Activated T-cell treated with anti-CD3 and anti-CD28 coated beads, Interleukin-2, amount 50 U/mL, for 4 hours (primary cell): ENCODE data around the gene TMEM143. TPM values are rescaled to one million over a fixed set of nuclear protein-coding genes. Genes with fewer than 3 reads are reported as not detected.
"Not testable (repeated sequence)": the region's sequence is repeated elsewhere in the genome, so short reads cannot be mapped to it uniquely, and the experiment has no call there.

Experiments used
- ATAC-seq, 2 donors: fragments of 200-7000 bp; cut with Tn5 transposase; one replicate each; pipeline ENCODE4 v1.10.0; 2021
- DNase-seq: peaks from one replicate; pipeline ENCODE4 v3.0.0-alpha.2; 2020
- H3K27me3 Mint-ChIP-seq: one replicate; pipeline ENCODE4 v1.8.0; 2021; ENCODE audit warnings: low read depth, mixed read lengths
- H3K36me3 Mint-ChIP-seq: one replicate; pipeline ENCODE4 v1.8.0; 2022; ENCODE audit warnings: mixed read lengths; ENCODE audit not compliant: insufficient read depth
- H3K4me1 Mint-ChIP-seq: one replicate; pipeline ENCODE4 v1.8.0; 2021; ENCODE audit warnings: low read depth, mixed read lengths
- H3K4me3 Mint-ChIP-seq: one replicate; pipeline ENCODE4 v1.8.0; 2021; ENCODE audit warnings: mild to moderate bottlenecking, moderate library complexity, mixed read lengths
- H3K9me3 Mint-ChIP-seq: one replicate; pipeline ENCODE4 v1.8.0; 2021; ENCODE audit warnings: mixed read lengths
- total RNA-seq, 3 donors: library from RNA; stranded (reverse); gene quantifications; one replicate each; pipeline ENCODE4 v1.2.1, GENCODE V29; 2021

TMEM143 gene
- total RNA-seq, 3 donors from 2014 or later = 5.2 to 6.4 (median 5.6) TPM

DNA sequence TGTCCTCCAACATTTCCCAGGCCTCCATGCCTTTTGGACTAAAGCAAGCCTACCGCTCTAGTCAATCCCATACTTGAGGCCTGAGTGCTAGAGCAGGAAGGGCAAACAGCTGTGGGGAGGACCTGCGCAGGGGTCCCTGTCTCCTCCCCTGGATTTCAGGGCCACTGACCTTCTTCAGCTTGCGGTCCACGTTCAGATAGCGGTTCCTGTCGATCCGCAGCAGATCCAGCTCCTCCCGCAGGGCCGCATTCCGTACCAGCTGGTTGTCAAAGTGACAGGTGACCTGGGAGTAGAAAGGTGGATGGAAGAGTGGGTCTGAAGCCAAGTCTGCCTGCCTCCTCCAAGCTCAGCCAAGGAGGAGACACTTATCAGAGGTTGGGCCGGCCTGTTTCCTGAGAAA is 52.4 kb downstream of the TMEM143 start:
- DNase-seq (no peak), ATAC-seq (no peak)
- Mint-ChIP-seq H3K4me3 (no peak overlapping the region), H3K4me1 (no peaks in the 10 kb centered on the region), H3K36me3 (no peaks in the 10 kb centered on the region), H3K9me3 (no peaks in the 10 kb centered on the region), H3K27me3 (peaks cover 1% of the 10 kb centered on the region)

GRCh38 chr19:48310227-48310626 is 53.5 kb downstream of the TMEM143 start:
- DNase-seq (no peak), ATAC-seq (no peak)
- H3K4me1 Mint-ChIP-seq = no peaks in the 10 kb centered on the region
- no peak overlapping the region for H3K4me3 Mint-ChIP-seq
- H3K9me3 Mint-ChIP-seq = no peaks in the 10 kb centered on the region
- H3K27me3 Mint-ChIP-seq = peaks cover 1% of the 10 kb centered on the region
- no peaks in the 10 kb centered on the region for H3K36me3 Mint-ChIP-seq

- not testable (repeated sequence) for DNase-seq, H3K9me3 Mint-ChIP-seq, H3K4me1 Mint-ChIP-seq, H3K4me3 Mint-ChIP-seq, ATAC-seq, H3K27me3 Mint-ChIP-seq, H3K36me3 Mint-ChIP-seq
Observed at GRCh38 chr19:48309731-48310130, 54.0 kb downstream of the TMEM143 start.

DNA sequence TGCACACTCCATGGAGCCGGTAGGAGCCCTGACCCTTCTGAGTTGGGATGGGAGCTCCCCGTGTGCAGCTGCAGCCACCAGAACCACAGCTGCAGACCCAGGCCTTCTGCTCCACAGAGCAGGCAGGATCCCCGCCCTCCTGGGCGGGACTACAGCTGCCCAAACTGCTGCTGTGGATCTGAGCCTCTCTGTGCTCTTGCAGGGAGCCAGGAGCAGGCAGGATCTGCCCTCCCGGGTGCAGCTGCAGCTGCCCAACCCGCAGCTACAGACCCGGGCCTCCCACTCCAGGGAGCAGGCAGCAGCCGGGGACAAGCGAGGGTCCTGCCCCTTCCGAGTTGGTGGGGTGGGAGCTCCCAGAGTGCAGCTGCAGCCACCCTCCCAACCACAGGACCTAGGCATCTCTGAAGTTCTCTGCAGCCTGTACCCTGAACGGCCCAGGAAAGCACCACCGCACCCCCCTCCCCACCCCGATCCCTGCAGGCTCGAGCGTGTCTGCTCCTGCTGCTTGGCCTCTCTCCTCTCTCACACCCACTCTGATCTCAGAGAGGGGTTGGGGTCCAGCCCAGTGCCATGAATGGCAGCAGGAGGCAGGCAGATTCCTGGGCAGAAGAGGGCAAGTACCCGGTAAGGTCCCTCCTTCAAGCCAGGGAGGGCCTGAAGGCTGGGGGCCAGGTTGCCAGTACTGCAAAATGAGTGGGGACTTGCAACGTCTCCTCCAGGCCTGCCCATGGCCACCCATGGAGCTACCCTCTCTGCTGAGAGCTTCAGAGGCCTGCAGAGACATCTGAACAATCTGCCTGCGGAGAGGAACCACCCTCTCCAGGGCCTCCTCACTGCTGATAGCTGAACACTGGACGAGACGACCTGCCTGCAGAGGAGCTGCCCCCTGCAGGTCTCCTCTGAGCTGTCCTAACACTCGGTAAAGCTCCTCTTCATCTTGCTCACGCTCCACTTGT is 54.8 kb downstream of the TMEM143 start:
- H3K27me3 Mint-ChIP-seq = peaks cover 1% of the 10 kb centered on the region
- H3K36me3 Mint-ChIP-seq = no peaks in the 10 kb centered on the region
- no peaks in the 10 kb centered on the region for H3K9me3 Mint-ChIP-seq
- DNase-seq (no peak), ATAC-seq (no peak)
- H3K4me3 Mint-ChIP-seq = no peak overlapping the region
- H3K4me1 Mint-ChIP-seq = no peaks in the 10 kb centered on the region

DNA sequence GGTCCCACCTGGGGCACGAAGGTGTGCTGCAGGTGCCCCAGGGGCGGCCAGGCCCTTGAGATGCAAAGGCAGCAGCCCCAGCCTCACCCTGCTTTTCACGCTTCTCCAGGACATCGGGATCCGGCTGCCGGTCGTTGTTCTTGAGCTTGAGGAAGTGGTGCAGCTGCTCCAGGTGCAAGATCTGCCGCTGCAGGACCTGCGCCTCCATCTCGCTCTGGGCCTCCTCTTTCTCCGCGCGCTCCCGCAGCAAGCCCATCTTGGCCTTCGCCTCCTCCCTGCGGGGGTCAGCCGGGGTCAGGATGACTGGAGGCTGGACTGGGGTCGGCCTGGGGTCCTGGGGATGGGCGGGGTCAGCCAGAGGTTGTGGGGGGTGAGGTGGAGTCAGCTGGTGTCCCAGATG is 59.9 kb downstream of the TMEM143 start:
- Mint-ChIP-seq H3K9me3 (no peaks in the 10 kb centered on the region), H3K36me3 (no peaks in the 10 kb centered on the region), H3K4me1 (no peaks in the 10 kb centered on the region), H3K27me3 (peaks cover 2% of the 10 kb centered on the region), H3K4me3 (no peak overlapping the region)
- DNase-seq (no peak), ATAC-seq (no peak)

DNA sequence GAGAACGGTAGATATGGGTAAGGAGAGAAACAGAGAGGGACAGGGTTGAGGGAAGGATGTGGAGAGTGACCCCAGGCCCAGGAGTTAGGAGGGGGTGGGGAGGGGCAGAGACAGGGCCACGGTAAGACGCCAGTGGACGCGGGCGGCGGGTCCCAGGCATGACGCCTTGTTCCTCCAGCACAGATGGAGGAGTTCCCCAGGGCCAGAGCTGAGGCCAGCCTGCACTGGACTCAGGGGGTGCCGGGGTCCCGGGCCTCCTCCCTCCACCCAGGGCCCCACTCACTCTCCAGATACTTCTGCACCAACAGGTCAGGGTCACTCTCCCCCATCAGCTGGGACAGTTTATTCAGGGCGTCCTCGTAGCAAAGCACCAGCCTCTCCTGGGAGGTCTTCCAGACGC is 60.4 kb downstream of the TMEM143 start:
- Mint-ChIP-seq H3K9me3 (no peaks in the 10 kb centered on the region), H3K36me3 (no peaks in the 10 kb centered on the region)
- no peak for ATAC-seq

GRCh38 chr19:48302600-48302959 is 61.2 kb downstream of the TMEM143 start:
- Mint-ChIP-seq H3K9me3 (no peaks in the 10 kb centered on the region), H3K4me1 (no peaks in the 10 kb centered on the region), H3K4me3 (no peak overlapping the region), H3K27me3 (peaks cover 2% of the 10 kb centered on the region), H3K36me3 (no peaks in the 10 kb centered on the region)
- DNase-seq (no peak), ATAC-seq (no peak)

More for the DNA sequence above, 60.4 kb downstream of the TMEM143 start:
- Mint-ChIP-seq H3K4me3 (no peak overlapping the region), H3K27me3 (peaks cover 2% of the 10 kb centered on the region), H3K4me1 (no peaks in the 10 kb centered on the region)
- no peak for DNase-seq

GRCh38 chr19:48301886-48302599 is 61.7 kb downstream of the TMEM143 start:
- Mint-ChIP-seq H3K36me3 (no peaks in the 10 kb centered on the region), H3K27me3 (peaks cover 2% of the 10 kb centered on the region), H3K4me3 (no peak overlapping the region), H3K4me1 (no peaks in the 10 kb centered on the region), H3K9me3 (no peaks in the 10 kb centered on the region)
- ATAC-seq (no peak), DNase-seq (no peak)

- no peak for ATAC-seq
- peaks cover 10% of the 10 kb centered on the region for H3K27me3 Mint-ChIP-seq
- H3K36me3 Mint-ChIP-seq = no peaks in the 10 kb centered on the region
- H3K4me1 Mint-ChIP-seq = no peaks in the 10 kb centered on the region
- H3K9me3 Mint-ChIP-seq = no peaks in the 10 kb centered on the region
- no peak overlapping the region for H3K4me3 Mint-ChIP-seq
- DNase-seq = no peak
Observed at GRCh38 chr19:48297975-48298374, 65.8 kb downstream of the TMEM143 start.

- Mint-ChIP-seq H3K9me3 (no peaks in the 10 kb centered on the region), H3K36me3 (no peaks in the 10 kb centered on the region), H3K27me3 (peaks cover 10% of the 10 kb centered on the region), H3K4me1 (no peaks in the 10 kb centered on the region), H3K4me3 (no peak overlapping the region)
- ATAC-seq = no peak
- no peak for DNase-seq
Observed at GRCh38 chr19:48296963-48297734, 66.6 kb downstream of the TMEM143 start.

DNA sequence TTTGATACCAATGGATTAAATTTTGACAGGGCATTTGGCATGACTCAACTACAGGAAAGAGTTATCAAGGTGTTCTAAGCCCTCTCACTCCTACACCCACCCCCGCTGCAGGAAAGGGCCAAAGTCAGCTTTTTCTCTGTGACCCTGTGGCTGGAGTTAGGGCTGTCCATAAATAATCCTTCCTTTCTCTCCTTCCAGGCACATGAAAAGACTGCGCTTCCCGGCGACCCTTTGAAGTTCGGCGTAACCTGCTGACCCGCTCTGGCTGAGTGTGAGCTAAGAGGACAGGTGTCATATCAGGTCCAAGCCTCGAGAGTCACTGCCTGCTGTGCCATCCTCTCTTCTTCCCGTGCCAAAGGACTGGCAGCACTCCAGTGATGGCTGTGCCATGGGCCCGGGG is 68.3 kb downstream of the TMEM143 start:
- H3K4me1 Mint-ChIP-seq = peaks cover 7% of the 10 kb centered on the region
- no peak overlapping the region for H3K4me3 Mint-ChIP-seq
- H3K36me3 Mint-ChIP-seq = no peaks in the 10 kb centered on the region
- no peaks in the 10 kb centered on the region for H3K9me3 Mint-ChIP-seq
- no peak for ATAC-seq
- H3K27me3 Mint-ChIP-seq = peaks cover 10% of the 10 kb centered on the region
- DNase-seq = no peak

DNA sequence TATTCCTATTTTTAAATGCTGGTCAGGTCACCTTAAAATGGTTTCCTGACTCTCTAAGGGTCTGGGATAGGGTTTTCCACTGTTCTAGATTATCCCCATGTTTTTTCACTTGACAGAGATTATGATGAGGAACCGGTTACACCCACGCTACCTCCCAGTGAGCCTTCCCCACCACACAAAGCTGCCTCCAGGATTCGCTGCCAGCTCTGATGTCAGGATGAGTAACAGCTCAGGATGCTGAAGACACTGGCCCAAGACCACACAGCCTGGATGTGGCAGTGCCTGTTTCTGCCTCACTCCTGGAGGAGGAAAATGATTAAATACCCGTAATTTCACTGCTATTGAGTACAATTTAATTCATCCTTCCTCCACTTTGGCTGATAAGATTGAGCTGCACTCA is 70.9 kb downstream of the TMEM143 start:
- Mint-ChIP-seq H3K27me3 (peaks cover 8% of the 10 kb centered on the region), H3K4me1 (peaks cover 7% of the 10 kb centered on the region), H3K36me3 (no peaks in the 10 kb centered on the region), H3K9me3 (no peaks in the 10 kb centered on the region), H3K4me3 (no peak overlapping the region)
- DNase-seq (no peak), ATAC-seq (no peak)

DNA sequence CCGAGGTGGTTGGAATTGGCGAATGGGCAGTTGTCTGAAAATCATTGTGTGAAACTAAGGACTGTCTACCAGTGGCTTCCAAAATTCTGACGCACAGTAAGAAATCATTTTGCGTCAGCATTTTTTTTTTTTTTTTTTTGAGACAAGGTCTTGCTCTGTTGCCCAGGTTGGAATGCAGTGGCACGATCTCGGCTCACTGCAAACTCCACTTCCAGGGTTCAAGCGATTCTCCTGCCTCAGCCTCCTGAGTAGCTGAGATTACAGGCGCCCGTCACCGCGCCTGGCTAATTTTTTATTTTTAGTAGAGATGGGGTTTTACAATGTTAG is 72.3 kb downstream of the TMEM143 start:
- peak overlapping the region; percentile 74 for H3K4me3 Mint-ChIP-seq
- H3K36me3 Mint-ChIP-seq, H3K27me3 Mint-ChIP-seq, H3K9me3 Mint-ChIP-seq, DNase-seq, H3K4me1 Mint-ChIP-seq, ATAC-seq: not testable (repeated sequence)

DNA sequence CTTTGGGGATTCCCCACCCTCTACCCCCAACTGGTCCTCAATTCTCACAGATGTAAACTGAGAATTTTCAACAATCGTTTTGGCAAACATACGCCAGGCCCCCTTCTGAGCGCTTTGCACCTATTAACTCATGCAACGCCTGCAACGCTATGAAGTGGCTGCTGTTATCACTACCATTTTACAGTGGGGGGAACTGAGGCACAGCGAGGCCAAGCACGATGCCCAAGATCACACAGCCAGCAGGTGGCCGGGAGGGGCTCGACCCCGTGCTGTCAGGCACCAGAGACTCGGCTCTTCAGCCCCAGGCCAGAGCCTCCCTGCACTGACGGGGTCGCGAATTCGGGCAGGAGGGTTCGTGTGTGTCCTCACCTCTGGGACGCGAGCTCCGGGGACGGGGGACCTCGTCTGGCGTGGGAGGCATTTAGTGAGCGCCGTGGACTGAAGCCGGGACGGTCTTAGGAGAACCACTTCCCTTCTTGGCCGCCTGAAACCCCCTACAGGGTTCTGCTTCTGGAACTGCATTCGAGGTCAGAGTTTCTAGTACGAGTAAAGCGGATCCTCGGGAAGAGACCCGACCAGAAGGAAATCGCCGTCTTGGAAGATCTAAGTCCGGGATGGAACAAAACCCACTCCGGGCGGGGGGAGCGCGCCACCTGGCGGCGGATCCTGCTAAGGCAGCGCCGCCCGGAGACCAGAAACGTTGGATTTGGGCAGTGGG is 72.8 kb downstream of the TMEM143 start:
- peaks cover 7% of the 10 kb centered on the region for H3K27me3 Mint-ChIP-seq
- no peaks in the 10 kb centered on the region for H3K36me3 Mint-ChIP-seq
- ATAC-seq (peak; percentile 69 to 70), DNase-seq (peak; percentile 66)
- H3K9me3 Mint-ChIP-seq = peaks cover 11% of the 10 kb centered on the region
- peak overlapping the region; percentile 74 for H3K4me3 Mint-ChIP-seq
- peaks cover 7% of the 10 kb centered on the region for H3K4me1 Mint-ChIP-seq
